ENCODE measurements around the gene ETAA1. TPM values are rescaled to one million over a fixed set of nuclear protein-coding genes. Genes with fewer than 3 reads are reported as not detected.

Gene ETAA1
- total and polyA plus RNA-seq, 2 of the 4 experiments (the other 2 are of a cell fraction): 6.9 to 8.1 TPM

DNA sequence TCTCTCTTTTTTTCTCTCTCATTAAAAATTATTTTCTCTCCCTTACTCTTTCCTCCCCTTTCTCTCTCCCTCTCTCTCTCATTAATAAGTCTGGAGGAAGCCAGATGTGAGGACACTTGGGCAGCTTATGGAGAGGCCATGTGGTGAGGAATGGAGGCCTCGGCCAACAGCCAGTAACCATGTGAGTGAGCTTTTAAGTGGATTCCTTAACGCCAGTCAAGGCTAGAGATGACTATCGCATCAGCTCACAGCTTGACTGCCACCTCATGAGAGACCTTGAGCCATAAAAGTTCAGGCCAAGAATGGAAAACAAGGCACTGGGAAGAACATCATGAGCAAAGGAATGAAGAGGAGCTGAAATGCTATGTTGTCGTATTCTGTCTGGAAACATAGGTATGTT is 39.1 kb downstream of the ETAA1 start:
- H2BK5ac ChIP-seq (ENCODE audit: low read depth, low read length, poor library complexity, severe bottlenecking): no peak overlapping the region
- peak overlapping the region; percentile 60; the same call in 2 of the 3 replicates for H2BK15ac ChIP-seq (ENCODE audit: low read depth, low read length)
- WGBS, 2 experiments (ENCODE audit: extremely low coverage in 2 of 2, insufficient read length in 1 of 2): 100% methylated on average over 3 of the region's 4 CpGs; no CpG with 5 or more reads in 1 of the 2 experiments
- TF ChIP-seq POLR2A (IDR thresholded peaks at IDR 0.05; ENCODE audit: low read depth, low read length): no peak
- TF ChIP-seq NFE2L2 (IDR thresholded peaks at IDR 0.05; ENCODE audit: low read depth, low read length): no peak
- TF ChIP-seq, protein P1, sequence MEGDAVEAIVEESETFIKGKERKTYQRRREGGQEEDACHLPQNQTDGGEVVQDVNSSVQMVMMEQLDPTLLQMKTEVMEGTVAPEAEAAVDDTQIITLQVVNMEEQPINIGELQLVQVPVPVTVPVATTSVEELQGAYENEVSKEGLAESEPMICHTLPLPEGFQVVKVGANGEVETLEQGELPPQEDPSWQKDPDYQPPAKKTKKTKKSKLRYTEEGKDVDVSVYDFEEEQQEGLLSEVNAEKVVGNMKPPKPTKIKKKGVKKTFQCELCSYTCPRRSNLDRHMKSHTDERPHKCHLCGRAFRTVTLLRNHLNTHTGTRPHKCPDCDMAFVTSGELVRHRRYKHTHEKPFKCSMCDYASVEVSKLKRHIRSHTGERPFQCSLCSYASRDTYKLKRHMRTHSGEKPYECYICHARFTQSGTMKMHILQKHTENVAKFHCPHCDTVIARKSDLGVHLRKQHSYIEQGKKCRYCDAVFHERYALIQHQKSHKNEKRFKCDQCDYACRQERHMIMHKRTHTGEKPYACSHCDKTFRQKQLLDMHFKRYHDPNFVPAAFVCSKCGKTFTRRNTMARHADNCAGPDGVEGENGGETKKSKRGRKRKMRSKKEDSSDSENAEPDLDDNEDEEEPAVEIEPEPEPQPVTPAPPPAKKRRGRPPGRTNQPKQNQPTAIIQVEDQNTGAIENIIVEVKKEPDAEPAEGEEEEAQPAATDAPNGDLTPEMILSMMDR (conservative IDR thresholded peaks at IDR 0.05; ENCODE audit: low read depth, low read length): no peak
- no peak for TF ChIP-seq RAD21 (IDR thresholded peaks at IDR 0.05; ENCODE audit: low read length)
- TF ChIP-seq SMC3 (IDR thresholded peaks at IDR 0.05; ENCODE audit: low read depth, low read length): no peak
- TF ChIP-seq, protein P2, sequence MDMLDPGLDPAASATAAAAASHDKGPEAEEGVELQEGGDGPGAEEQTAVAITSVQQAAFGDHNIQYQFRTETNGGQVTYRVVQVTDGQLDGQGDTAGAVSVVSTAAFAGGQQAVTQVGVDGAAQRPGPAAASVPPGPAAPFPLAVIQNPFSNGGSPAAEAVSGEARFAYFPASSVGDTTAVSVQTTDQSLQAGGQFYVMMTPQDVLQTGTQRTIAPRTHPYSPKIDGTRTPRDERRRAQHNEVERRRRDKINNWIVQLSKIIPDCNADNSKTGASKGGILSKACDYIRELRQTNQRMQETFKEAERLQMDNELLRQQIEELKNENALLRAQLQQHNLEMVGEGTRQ (IDR thresholded peaks at IDR 0.05; ENCODE audit: low read depth, low read length): no peak
- peak overlapping the region; percentile 43; the same call in 1 of the 2 replicates for H2AK5ac ChIP-seq (ENCODE audit: low read depth, low read length)
- no peak overlapping the region for H4K8ac ChIP-seq (ENCODE audit: low read depth in 2 of 2, low read length in 2 of 2)
- H2BK120ac ChIP-seq (ENCODE audit: low read depth, low read length): peak overlapping the region; percentile 58
- H3K23ac ChIP-seq (ENCODE audit: low read depth, low read length): peak overlapping the region; percentile 81
- peak overlapping the region; percentile 67 for H3K14ac ChIP-seq (replicated peaks; ENCODE audit: low read depth, low read length)
- ATAC-seq (ENCODE audit: low read depth): no peak
- DNase-seq: no peak
- peak overlapping the region; percentile 1; the same call in 1 of the 2 replicates for H2BK20ac ChIP-seq (ENCODE audit: low read depth, low read length)
- H3K9ac ChIP-seq (ENCODE audit: low read depth, low read length): no peak overlapping the region
- H3K4me1 ChIP-seq (ENCODE audit: control insufficient read depth, insufficient read depth, low read length): no peaks in the 10 kb centered on the region
- H2AFZ ChIP-seq (replicated peaks; ENCODE audit: low read length, poor library complexity): no peak overlapping the region
- H3K36me3 ChIP-seq (ENCODE audit: control insufficient read depth, insufficient read depth, low read length): no peaks in the 10 kb centered on the region
- H4K5ac ChIP-seq (ENCODE audit: low read depth, low read length): no peak overlapping the region
- dilution Hi-C loops (cut with HindIII; ENCODE audit: low sequenced_read_pairs, unreplicated experiment): no loop called here
- H3K4me2 ChIP-seq (ENCODE audit: low read depth, low read length): no peak overlapping the region
- H4K91ac ChIP-seq (ENCODE audit: insufficient read depth, low read depth, low read length): no peak overlapping the region; the same call in 1 of the 2 replicates
- no peaks in the 10 kb centered on the region; the same call in 1 of the 2 replicates for H3K9me3 ChIP-seq (ENCODE audit: control insufficient read depth, insufficient read depth, low read length)
- no TSS peak for BruUV-seq (replicated peaks)
- no peak overlapping the region for H3K4me3 ChIP-seq (ENCODE audit: insufficient read depth, low read depth, low read length)
- ChIA-PET CTCF (no interaction called here), POLR2A (ENCODE audit: unreplicated experiment) (no interaction called here)
- H3K9me1 ChIP-seq (ENCODE audit: insufficient read depth, low read length): peaks cover 3% of the 10 kb centered on the region; the same call in 1 of the 2 replicates
- in situ Hi-C loops (cut with MboI; ENCODE audit: low sequenced_read_pairs): no loop called here
- H2AK9ac ChIP-seq (replicated peaks; ENCODE audit: low read depth, low read length, poor library complexity): no peak overlapping the region
- peak overlapping the region; percentile 68; the same call in 1 of the 2 replicates for H3K4ac ChIP-seq (ENCODE audit: low read depth, low read length)
- no peak overlapping the region for H3K18ac ChIP-seq (ENCODE audit: low read depth, low read length)
- no peaks in the 10 kb centered on the region for H4K20me1 ChIP-seq (ENCODE audit: insufficient read depth, low read length)
- no peak overlapping the region for H3K56ac ChIP-seq (ENCODE audit: extremely low read depth, insufficient read depth, low read length)
- no peaks in the 10 kb centered on the region for H3K27me3 ChIP-seq (ENCODE audit: control insufficient read depth, insufficient read depth, low read length)
- H3K27ac ChIP-seq (ENCODE audit: insufficient read depth, low read length): no peak overlapping the region
- H3K79me1 ChIP-seq (ENCODE audit: low read depth in 1 of 2, low read length in 2 of 2): no peaks in the 10 kb centered on the region
- intact Hi-C loops (cut with micrococcal nuclease): no loop called here

Data from IMR-90 (cell line).